GM21786 (cell line): ENCODE results near the gene MKRN2OS.
"Not testable (repeated sequence)": the region's sequence is repeated elsewhere in the genome, so short reads cannot be mapped to it uniquely, and the experiment has no call there.

Experiments
- ATAC-seq: cut with Tn5 transposase; IDR thresholded peaks from one replicate; pipeline ENCODE4 v1.9.1; 2021; ENCODE audit not compliant: unreplicated experiment

MKRN2OS gene

GRCh38 chr3:12562451-12562850 lies 17.2 kb upstream of the MKRN2OS start:
- ATAC-seq = no peak

- ATAC-seq = no peak
Measured at GRCh38 chr3:12561397-12561796, 16.1 kb upstream of the MKRN2OS start.

- peak; percentile 32 for ATAC-seq
Measured at GRCh38 chr3:12560505-12561190, 15.3 kb upstream of the MKRN2OS start.

- no peak for ATAC-seq
Measured at GRCh38 chr3:12559520-12559919, 14.2 kb upstream of the MKRN2OS start.

GRCh38 chr3:12558706-12559105 lies 13.4 kb upstream of the MKRN2OS start:
- no peak for ATAC-seq

GRCh38 chr3:12557473-12558100 lies 12.3 kb upstream of the MKRN2OS start:
- no peak for ATAC-seq

- peak; percentile 72 for ATAC-seq
Measured at GRCh38 chr3:12556690-12557472, 11.6 kb upstream of the MKRN2OS start, which contains the start of gene MKRN2. Gene MKRN2 (plus strand): TSS chr3:12557087. CDS start chr3:12557151, 64 bp downstream.

GRCh38 chr3:12556314-12556689 lies 11.0 kb upstream of the MKRN2OS start:
- no peak for ATAC-seq

GRCh38 chr3:12553921-12554391 lies 8.7 kb upstream of the MKRN2OS start:
- no peak for ATAC-seq

- no peak for ATAC-seq
Measured at GRCh38 chr3:12549971-12550760, 4.9 kb upstream of the MKRN2OS start.

- ATAC-seq = no peak
Measured at GRCh38 chr3:12544652-12545472, 437 bp downstream of the MKRN2OS start.

- ATAC-seq = not testable (repeated sequence)
Measured at GRCh38 chr3:12543497-12543896, 1.8 kb downstream of the MKRN2OS start.

- no peak for ATAC-seq
Measured at GRCh38 chr3:12541625-12542024, 3.7 kb downstream of the MKRN2OS start.

- no peak for ATAC-seq
Measured at GRCh38 chr3:12536423-12536822, 8.9 kb downstream of the MKRN2OS start.

- ATAC-seq = no peak
Measured at GRCh38 chr3:12532182-12532581, 13.1 kb downstream of the MKRN2OS start.

- no peak for ATAC-seq
Measured at GRCh38 chr3:12527757-12528143, 17.5 kb downstream of the MKRN2OS start.

GRCh38 chr3:12522721-12523120 lies 22.6 kb downstream of the MKRN2OS start:
- no peak for ATAC-seq

GRCh38 chr3:12521010-12521409 lies 24.3 kb downstream of the MKRN2OS start:
- no peak for ATAC-seq

- no peak for ATAC-seq
Measured at GRCh38 chr3:12518261-12519028, 26.9 kb downstream of the MKRN2OS start.
